GM12892 (cell line): ENCODE data around the gene BRSK2.

Experiments used
- POLR2A ChIP-seq: IDR thresholded peaks from 2 replicates; pipeline ENCODE4 v1.6.1; 2011; ENCODE audit warnings: low read depth, low read length, control low read depth
- POLR2AphosphoS5 ChIP-seq: IDR thresholded peaks from 2 replicates; pipeline ENCODE4 v1.6.1; 2011; ENCODE audit warnings: low read depth, low read length, control low read depth
- TAF1 ChIP-seq: IDR thresholded peaks from 2 replicates; pipeline ENCODE4 v1.6.1; 2011; ENCODE audit warnings: low read depth, mild to moderate bottlenecking, control low read depth, low read length, borderline replicate concordance

- TF ChIP-seq POLR2A = no peak
- no peak for TF ChIP-seq POLR2AphosphoS5
- TF ChIP-seq TAF1 = no peak
These were observed 46.2 kb upstream of the BRSK2 start for GRCh38 chr11:1343391-1344055.
